ENCODE measurements around the gene NDUFS5.
"Not testable (repeated sequence)": the region's sequence is repeated elsewhere in the genome, so short reads cannot be mapped to it uniquely, and the experiment has no call there.

Gene NDUFS5

DNA sequence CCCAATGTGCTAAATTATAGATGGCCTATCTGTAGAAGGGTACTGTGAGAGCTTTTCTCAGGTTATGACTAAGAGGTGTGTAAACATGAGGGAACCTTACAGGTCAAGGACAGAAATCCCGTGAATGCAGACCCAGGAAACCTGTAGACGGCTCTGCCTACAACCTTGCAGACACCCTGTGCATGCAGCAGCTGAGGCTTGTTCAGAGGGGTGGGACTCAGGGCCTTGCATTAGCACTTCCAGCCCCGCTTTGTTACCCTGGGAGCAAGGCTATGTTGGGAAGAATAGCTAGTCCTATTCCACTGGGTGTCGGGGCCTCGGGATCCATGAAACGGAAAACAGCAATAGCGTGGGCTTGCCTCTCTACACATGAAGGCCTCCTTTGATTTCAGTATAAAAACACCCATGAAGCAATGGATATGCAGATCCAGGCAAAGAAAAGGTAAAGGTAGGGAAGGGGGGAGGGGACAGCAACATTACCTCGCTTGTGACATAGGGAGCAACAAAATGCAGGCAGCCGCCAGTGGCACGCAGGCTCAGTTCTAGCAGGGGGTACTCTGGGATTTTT, 9.5 kb upstream of the NDUFS5 start:
- no peak for DNase-seq (ENCODE audit: low read depth)

GRCh38 chr1:39017266-39017665, 8.9 kb upstream of the NDUFS5 start:
- DNase-seq (ENCODE audit: low read depth), result no peak

GRCh38 chr1:39020494-39020893, 5.7 kb upstream of the NDUFS5 start:
- not testable (repeated sequence) for DNase-seq (ENCODE audit: low read depth)

GRCh38 chr1:39021426-39021825, 4.7 kb upstream of the NDUFS5 start:
- DNase-seq (ENCODE audit: low read depth), result peak; percentile 16

- DNase-seq (ENCODE audit: low read depth), result no peak
Measured at GRCh38 chr1:39023140-39023539, 3.0 kb upstream of the NDUFS5 start.

- no peak for DNase-seq (ENCODE audit: low read depth)
Measured at GRCh38 chr1:39026866-39027507, 837 bp downstream of the NDUFS5 start.

DNA sequence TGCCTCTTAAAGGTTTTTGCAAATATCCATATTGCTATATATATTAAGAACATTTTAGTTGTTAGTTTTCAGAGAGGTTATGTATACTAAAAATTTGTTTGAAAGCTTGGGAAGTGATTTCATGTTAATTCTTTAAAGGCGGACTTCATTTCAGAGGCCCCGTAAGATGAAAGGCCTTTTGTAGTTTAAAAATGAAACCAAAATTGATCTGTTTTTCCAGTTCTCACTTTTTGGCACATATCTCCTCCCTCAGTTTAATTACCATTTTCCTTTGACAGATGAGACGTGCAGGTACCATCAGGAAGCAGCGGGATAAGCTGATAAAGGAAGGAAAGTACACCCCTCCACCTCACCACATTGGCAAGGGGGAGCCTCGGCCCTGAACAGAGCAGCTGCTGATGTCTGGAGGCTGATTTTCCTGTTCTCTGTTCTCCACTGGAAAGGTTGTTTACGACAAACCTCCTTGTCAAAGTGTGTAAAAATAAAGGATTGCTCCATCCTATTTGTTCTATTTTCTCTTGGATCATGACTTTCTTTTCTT, 8.0 kb downstream of the NDUFS5 start:
- no peak for DNase-seq (ENCODE audit: low read depth)

GRCh38 chr1:39036678-39037077, 10.5 kb downstream of the NDUFS5 start:
- DNase-seq (ENCODE audit: low read depth), result no peak

GRCh38 chr1:39043513-39043912, 17.4 kb downstream of the NDUFS5 start:
- no peak for DNase-seq (ENCODE audit: low read depth)

- DNase-seq (ENCODE audit: low read depth), result no peak
Measured at GRCh38 chr1:39044762-39045161, 18.6 kb downstream of the NDUFS5 start.

DNA sequence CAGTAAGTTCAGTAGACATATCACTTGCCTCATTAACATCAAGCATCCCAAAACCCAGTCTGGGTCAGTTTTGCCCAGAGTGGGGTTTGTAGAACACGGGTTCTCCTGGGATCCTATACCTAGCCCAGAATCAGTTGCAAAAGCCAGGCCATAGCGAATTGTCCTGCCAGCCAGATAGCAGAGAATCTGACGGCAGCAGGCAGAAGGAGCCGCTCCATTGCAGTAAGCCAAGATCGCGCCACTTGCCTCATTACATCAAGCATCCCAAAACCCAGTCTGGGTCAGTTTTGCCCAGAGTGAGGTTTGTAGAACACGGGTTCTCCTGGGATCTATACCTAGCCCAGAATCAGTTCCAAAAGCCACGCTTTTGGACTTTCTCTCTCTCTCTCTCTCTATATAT, 19.1 kb downstream of the NDUFS5 start:
- no peak for DNase-seq (ENCODE audit: low read depth)

DNA sequence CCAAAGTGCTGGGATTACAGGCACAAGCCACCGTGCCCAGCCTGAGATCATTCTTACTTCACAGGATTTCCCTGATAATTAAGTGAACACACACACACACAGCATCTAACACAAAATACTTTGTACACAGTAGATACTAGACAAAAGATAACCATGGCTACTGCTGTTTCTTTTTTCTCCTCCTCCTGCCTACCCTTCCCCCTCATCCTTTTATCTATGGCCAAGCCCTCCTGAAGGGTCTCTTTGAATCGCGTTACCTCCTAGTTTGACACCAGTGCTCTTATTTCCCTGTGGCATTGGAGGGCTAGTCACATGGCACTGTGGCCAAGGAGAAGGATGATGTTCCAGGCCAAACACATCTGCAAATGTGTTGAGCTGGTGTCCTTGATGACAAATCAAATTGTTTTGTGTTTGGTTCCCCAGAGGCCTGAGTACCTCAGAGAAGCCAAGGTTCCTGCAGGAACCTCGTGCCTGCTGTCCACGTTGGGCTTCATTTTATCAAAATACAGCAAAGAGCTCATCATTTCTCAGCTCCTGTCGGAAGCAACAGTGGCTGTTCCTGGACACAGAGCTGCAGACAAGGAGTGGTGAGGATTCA, 20.6 kb downstream of the NDUFS5 start:
- no peak for DNase-seq (ENCODE audit: low read depth)

DNA sequence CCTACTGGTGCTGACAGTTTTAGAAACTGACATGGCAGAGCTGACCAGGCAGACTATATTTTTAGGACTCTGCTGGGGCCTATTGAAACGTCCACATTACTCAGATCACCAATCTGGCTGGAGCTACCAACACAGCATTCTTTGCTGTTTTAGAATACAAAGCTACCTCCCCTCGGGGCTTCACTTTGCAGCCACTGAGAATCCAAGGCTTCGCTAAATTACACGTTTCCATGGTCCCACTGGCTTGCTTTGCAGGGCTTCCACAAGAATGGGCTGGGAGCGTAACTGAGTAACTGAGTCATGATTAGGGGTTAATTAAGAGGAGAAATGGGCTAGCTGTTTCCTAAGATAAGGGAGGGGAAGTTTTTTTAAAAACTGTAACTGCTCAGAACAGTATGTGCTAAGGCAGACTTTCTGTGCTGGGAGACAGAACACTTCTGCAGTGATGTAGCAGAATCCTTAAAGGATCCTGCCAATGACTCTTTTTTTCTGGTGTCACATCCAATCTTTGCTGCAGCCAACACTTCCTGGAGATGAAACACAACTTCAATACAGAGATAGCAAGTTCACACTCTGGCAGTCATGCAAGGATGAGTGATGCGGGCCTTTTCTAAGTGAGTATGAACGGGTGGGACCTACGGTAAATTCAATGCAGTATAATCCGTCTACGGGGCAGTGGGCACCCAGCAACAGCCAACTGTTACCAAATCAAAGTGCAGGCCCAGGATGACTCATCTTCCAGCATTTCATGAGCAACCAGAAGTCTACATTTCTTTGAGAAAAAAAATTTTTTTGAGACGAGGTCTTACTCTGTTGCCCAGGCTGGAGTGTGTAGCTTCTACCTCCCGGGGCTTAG, 21.5 kb downstream of the NDUFS5 start:
- peak; percentile 82 for DNase-seq (ENCODE audit: low read depth)

- no peak for DNase-seq (ENCODE audit: low read depth)
Measured at GRCh38 chr1:39048745-39049370, 22.7 kb downstream of the NDUFS5 start.

DNA sequence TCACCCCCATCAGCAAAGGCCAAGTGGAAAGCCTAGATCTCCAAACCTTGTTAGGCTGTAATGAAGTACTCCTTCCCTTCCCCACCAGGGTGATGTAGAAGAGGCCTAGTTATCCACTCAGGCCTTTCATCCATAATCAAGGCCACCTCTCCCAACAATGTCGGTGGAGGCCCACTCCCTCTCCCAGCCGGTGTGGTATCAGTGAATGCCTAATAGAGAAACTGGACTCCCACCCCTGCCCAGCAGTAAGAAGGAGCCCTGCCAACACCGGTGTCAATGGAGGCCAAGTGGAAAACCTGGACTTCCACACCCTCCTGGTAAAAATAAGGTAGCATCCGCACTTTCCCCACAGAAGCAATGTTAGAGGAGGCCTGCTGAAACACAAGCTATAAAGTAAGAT, 23.9 kb downstream of the NDUFS5 start:
- DNase-seq (ENCODE audit: low read depth), result no peak

DNA sequence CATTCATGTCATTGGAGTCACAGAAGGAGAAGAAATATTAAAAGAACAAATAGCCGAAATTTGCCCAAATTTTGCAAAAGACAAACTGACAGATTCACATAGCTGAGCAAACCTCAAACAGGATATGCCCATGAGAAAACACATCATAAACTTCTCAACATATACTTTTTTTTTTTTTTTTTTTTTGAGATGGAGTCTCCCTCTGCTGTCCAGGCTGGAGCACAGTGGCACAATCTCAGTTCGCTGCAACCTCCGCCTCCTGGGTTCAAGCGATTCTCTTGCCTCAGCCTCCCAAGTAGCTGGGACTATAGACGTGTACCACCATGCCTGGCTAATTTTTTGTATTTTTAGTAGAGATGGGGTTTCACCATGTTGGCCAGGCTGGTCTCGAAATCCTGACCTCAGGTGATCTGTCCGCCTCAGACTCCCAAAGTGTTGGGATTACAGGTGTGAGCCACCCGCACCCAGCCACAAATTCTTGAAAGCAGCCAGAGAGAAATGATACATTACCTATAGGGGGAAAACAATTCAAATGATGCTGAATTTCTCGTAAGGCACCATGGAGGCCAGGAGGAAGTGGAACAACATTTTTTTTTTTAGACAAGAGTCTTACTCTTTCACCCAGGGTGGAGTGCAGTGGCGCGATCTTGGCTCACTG, 25.2 kb downstream of the NDUFS5 start:
- peak; percentile 13 for DNase-seq (ENCODE audit: low read depth)

DNA sequence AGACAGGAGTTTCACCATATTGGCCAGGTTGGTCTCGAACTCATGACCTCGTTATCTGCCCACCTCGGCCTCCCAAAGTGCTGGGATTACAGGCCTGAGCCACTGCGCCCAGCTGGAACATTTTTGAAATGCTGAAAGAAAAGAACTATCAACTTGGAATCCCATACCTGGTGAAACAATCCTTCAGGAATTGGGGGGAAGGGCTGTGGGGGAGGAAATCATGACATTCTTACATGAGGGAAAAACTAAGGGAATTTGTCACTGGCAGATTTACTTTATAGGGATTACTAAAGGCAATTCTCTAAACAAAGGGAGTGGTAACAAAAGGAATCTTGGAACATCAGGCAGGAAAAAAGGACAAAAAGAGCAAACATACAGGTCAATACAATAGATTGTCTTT, 25.8 kb downstream of the NDUFS5 start:
- no peak for DNase-seq (ENCODE audit: low read depth)

GRCh38 chr1:39055213-39055710, 29.1 kb downstream of the NDUFS5 start:
- not testable (repeated sequence) for DNase-seq (ENCODE audit: low read depth)

GRCh38 chr1:39061516-39061915, 35.4 kb downstream of the NDUFS5 start:
- DNase-seq (ENCODE audit: low read depth), result not testable (repeated sequence)

GRCh38 chr1:39061951-39062350, 35.8 kb downstream of the NDUFS5 start:
- DNase-seq (ENCODE audit: low read depth), result peak; percentile 26

- DNase-seq (ENCODE audit: low read depth), result no peak
Measured at GRCh38 chr1:39063191-39063590, 37.0 kb downstream of the NDUFS5 start.
